GM12873 (cell line): Measurements from ENCODE around the gene ANXA2.

ENCODE experiments used
- TF ChIP-seq, protein P1 (sequence below): IDR thresholded peaks from 2 replicates; pipeline ENCODE4 v1.5.1; 2012; ENCODE audit warnings: low read depth, mild to moderate bottlenecking, moderate library complexity, low read length, control low read depth; ENCODE audit not compliant: insufficient read depth; ENCODE audit errors: missing control alignments

ANXA2 gene

DNA sequence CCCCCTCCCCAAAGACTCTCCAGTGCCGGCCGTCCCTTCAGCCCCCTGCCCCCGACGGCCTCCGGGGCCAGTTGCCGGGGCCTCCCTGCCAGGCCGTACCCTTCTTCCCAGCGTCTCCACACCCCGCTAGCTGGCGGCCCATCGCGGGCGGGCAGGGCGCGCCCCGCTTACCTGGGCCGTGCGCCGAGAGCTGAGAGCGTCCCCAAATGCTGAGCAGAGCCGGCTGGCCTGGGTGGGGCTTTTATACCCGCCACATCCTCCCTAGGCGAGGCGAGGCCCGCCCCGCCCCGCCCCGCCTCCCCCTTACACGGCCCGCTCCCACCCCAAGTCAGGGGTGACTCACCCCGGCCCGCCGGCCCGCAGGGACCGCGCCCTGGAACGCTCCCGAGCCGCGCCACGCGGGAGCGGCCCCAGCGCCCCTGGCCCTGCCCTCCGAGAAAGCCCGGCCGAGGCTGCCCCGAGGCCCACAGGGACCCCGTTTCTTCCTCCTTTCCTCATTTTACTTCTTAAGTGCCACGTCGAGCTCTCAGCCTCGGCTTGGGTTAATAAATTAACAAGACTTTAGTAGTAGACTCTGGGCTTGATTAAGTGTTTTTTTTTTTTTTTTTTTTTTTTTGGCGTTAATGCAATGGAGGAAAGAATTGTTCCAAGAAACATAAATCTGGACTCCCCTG is at the start of gene ANXA2:
ANXA2 (minus strand) TSS at position 215 of the 674 bp plus-strand sequence. CDS start 11,911 bp downstream, outside the sequence.
- TF ChIP-seq, protein P1, sequence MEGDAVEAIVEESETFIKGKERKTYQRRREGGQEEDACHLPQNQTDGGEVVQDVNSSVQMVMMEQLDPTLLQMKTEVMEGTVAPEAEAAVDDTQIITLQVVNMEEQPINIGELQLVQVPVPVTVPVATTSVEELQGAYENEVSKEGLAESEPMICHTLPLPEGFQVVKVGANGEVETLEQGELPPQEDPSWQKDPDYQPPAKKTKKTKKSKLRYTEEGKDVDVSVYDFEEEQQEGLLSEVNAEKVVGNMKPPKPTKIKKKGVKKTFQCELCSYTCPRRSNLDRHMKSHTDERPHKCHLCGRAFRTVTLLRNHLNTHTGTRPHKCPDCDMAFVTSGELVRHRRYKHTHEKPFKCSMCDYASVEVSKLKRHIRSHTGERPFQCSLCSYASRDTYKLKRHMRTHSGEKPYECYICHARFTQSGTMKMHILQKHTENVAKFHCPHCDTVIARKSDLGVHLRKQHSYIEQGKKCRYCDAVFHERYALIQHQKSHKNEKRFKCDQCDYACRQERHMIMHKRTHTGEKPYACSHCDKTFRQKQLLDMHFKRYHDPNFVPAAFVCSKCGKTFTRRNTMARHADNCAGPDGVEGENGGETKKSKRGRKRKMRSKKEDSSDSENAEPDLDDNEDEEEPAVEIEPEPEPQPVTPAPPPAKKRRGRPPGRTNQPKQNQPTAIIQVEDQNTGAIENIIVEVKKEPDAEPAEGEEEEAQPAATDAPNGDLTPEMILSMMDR, result no peak

DNA sequence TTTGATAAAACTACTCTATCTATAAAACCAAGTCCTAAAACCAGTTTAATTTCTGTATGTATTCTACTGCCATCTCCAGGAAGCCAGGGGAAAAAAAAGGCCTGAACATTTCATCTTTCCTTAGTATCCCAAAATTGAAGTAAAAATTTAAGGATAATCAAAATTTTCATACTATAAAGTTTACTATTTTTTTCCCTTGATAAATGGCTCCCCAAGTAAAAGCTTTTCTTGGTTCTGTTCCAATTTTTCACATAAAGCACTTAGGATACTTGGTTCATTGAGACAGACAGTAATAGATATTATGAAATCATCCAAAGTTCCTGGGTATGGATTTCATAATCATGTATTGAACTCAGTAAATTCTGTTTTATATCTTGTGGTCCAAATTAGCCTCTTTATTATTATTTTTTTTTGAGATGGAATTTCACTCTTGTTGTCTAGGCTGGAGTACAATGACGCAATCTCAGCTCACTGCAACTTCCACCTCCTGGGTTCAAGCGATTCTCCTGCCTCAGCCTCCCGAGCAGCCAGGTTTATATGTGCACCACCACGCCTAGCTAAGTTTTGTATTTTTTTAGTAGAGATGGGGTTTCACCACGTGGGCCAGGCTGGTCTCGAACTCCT is 46.6 kb upstream of the ANXA2 start:
- TF ChIP-seq, protein P1, result no peak

DNA sequence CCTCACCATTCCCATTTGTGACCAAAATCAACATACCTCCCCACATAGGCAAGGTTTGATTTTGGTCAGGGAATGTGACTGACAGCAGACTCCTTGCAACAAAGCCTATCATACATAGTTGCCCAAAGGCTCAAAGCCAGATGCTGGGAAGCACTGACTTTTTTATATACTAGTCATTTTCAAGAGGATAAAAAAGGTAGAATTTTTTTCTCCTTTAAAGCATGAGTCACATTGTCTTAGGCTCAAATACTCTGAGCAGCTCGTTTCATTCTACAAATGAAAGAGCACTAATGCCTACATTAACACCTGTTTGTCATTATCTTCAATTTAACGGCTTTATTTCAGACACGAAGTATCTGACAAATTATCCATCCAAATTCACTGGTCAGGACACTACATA is 45.0 kb upstream of the ANXA2 start:
- TF ChIP-seq, protein P1, result no peak

DNA sequence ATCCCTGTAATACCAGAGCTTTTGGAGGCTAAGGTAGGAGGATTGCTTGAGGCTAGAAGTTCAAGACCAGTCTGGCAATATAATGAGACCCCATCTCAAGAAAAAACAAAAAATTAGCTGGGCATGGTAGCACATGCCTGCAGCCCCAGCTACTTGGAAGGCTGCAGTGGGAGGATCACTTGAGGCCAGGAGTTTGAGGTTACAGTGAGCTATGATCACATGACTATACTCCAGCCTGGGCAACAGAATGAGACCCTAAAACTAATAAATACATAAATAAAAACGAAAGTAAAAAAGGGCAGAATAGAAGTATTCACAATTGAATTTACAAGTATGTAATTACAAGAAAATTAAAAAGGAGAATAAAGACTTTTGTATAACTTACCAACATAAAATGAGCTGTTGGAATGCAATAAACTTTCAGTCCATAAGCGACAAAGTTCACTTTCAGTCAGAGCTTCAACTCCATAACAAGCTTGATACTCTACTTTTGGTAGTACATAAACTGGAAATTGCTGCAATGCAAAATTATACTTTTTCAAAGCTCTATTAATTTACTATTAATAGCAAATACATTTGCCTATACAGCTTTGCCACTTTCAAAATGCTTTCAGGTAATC is 44.4 kb upstream of the ANXA2 start:
- TF ChIP-seq, protein P1, result no peak

DNA sequence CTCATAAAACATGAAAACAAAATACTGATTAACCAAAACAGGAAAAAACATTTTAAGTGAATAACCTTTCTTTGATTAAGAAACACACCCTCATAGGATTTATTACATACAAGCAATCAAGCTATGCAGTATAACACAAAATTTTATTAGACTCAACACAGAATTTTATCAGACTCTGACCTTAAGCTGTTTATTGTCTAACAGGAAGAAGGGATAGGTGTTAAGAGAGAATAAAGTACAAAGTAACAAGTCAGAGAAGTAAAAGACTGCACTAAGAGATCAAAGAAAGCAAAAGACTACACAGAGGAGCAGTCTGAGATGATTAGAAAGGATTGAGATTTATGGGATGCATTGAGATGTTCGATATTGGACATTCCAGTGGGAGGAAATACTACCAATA is 43.5 kb upstream of the ANXA2 start:
- TF ChIP-seq, protein P1, result no peak

DNA sequence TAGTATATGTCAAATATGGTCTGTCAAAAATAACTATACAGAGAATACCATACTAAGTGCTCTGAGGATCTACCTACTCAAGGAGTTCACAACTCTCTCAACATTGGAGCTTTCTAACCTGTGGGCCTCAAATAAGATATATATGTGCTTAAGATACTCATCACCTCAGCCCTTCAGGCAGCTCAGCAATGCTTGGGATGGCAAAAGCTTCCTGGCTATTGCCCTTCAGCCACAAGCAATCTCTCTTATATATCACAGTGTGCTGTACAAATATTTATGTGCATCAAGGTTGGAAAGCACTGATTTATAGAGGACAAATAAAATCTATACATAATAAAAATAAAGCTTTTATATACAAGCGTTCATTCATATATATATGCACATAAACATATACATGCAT is 40.9 kb upstream of the ANXA2 start:
- TF ChIP-seq, protein P1, result no peak

DNA sequence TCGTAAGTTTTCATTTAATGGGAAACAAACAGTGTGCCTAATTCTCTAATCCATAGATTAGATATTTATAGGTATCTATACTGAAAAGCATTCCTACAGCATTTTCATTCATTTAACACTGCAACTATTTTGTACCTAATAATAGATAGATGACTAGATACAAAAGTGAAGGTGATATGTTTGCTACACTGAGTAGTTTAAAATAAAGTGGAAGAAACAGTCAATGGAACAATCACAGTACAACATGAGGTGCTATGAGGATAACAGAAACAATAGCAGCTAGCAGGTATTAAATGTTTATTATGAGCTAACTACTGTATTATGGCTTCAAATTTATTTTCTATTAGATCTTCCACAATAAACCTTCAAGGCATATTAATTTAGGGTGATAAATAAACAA is 31.1 kb upstream of the ANXA2 start:
- TF ChIP-seq, protein P1, result no peak
